AG08395 (cell line): Measurements from ENCODE around the gene MPDZ.

ENCODE experiments used
- DNase-seq: peaks from one replicate; pipeline ENCODE4 v3.0.0; 2012; ENCODE audit warnings: mixed read lengths, low spot score

Gene MPDZ

GRCh38 chr9:13139641-13140171 lies 139.8 kb downstream of the MPDZ start:
- peak; percentile 64 for DNase-seq

GRCh38 chr9:13137426-13137825 lies 142.1 kb downstream of the MPDZ start:
- DNase-seq: no peak

DNA sequence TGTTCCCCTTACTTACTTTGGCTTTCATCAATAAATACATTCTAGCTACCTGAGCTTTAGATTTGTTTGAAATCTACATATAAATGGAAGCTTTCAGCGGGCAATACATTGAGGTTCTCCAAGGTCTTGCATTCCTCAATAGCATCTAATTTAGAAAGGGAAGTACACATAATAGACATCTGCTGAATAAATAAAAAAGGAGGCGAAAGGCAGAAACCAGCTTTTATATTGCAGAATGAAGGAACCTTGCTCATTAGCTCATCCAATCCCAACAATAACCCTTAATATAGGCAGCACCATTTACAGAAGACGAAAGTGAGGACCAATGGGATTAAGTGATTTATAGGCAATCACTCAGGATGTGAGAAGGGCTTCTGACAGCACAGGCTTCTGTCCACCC lies 147.5 kb downstream of the MPDZ start:
- DNase-seq: no peak

- no peak for DNase-seq
Observed at GRCh38 chr9:13131416-13131815, 148.1 kb downstream of the MPDZ start.

DNA sequence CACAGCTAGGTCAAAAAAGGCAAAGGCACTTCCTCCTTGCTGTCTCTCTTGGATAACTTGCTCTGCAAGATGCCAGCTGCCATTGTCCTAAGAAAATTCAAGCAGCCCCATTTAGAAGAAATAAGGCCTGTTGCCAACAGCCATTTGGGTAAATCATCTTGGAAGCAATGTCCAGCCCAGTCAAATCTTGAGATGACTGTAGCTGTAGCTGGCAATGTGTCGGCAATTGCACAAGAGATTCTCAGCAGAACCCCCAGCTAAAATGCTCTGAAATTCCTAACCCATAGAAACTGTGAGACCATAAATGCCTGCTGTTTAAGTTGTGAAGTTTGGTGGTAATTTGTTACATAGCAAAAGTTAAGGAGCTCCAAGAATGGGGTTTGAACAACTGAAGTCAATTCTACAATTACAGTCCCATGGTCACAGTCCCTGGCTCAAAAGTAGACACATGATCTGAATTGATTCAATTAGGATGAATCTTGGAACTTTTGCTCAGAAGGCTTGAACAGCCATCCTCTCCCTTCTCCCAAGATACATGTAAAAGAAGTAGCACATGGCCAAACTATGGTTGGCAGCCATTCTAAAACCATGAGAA lies 151.1 kb downstream of the MPDZ start:
- DNase-seq: peak; percentile 6

GRCh38 chr9:13127131-13127530 lies 152.4 kb downstream of the MPDZ start:
- no peak for DNase-seq

DNA sequence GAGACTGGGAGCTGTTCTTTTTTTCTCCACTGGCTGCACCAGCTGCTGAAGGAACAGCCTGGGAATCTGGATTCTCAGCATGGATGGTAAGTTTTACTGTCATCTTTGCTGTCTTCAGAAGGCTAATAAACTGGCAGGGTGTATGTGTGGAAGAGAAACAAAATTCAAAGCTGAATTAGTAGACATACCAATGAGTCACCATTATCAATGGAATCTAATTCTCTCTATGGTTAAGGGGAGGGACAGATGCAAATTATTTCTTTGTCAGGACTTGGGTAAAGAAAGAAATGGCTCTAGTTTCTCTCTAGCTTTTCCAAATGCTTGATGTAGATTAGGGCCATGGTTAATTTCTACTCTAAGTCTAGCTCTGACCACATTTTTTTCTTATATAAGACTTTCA lies 154.2 kb downstream of the MPDZ start:
- no peak for DNase-seq

DNA sequence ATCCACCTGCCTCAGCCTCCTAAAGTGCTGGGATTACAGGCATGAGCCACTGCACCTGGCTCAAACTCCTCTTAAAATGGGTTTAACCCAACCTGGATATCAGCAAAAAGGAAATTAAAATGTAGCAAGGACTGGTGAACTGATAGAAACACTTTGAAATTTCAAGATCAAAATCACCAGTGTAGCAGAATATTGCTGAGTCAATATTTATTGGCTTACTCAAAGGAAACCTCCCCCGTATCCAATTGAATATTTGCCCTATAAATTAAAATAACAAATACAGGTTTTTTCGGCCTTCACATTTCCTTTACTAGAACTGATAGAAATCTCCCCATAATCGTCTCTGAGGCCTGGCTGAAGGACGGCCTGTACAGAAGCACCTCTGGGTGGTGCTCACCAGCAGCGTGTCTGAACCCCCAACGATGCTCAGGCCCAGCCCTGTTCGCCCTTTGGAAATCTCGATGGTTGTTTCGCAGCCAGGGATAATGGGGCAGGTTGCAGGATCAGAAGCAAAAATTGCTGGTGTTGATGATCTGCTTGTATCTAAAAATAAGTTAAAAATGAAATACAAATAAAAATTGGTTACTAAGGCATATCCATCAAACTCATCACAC lies 156.6 kb downstream of the MPDZ start:
- DNase-seq: no peak

DNA sequence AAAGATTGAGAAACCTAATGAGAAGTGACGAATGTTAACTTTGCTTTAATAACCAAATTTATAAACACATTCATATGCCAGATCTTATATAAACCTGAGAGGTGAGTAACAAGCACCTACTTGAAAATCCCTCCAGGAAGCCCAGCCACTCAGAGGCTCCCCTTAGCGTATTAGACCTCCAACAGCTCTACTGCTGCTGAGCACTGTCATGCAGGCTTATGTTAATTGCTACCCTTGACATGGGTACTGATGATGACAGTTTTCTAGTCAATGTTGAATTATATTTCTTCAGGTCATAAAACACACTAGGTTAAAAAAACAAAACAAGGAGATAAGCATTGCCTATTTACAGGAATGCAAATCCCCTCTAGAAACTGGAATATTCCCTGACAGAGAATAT lies 161.2 kb downstream of the MPDZ start:
- DNase-seq: no peak

GRCh38 chr9:13116292-13116691 lies 163.2 kb downstream of the MPDZ start:
- no peak for DNase-seq

GRCh38 chr9:13113751-13114150 lies 165.7 kb downstream of the MPDZ start:
- peak; percentile 20 for DNase-seq

- DNase-seq: peak; percentile 56
Observed at GRCh38 chr9:13113216-13113615, 166.3 kb downstream of the MPDZ start.

GRCh38 chr9:13111778-13112177 lies 167.7 kb downstream of the MPDZ start:
- DNase-seq: no peak

DNA sequence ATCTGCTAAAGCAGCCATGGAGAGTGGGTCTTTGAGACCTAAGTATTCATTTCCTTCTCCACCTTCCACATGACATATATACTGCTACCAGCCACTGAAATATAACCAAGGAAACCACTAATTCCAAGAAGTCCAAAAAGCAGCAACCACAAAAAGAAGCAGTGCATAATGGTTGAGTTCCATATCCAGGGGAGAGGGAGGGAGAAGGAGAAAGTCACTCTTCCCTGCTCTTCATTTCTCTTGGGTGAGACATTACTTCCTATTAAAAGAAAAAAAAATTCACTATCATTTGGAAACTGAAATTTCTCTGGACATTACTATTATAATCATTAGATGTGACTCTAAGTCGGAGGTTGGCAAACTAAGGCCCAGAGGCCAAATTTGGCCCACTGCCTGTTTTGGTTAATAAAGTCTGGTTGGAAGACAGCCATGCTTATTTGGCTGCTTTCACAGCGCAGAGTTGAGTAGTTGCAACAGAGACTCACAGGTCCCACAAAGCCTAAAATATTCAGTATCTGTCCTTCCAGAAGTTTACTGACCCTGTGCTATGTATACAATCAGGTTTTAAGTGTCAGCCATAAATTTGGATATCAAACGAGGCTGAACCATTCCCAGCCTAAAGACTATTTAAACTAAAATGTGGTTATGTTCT lies 168.6 kb downstream of the MPDZ start:
- DNase-seq: peak; percentile 16

DNA sequence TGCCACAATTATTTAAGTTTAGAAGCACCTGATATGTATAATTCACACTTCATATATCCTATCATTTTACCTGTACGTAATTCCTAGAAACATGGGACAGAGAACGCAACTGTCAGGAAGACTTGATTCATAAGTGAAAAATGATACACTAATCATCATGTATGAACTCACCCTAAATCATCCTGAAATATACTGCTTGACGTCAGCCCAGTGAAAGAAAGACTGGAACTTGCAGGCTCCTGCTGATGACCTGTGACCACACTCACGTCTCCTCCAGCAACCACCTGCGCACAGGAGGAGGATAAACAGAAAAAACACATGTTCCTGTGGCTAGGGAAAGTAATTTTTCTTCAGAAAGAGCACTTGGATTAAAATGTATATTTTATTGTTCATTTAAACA lies 169.7 kb downstream of the MPDZ start:
- DNase-seq: no peak

- no peak for DNase-seq
Observed at GRCh38 chr9:13107008-13107407, 172.5 kb downstream of the MPDZ start.

GRCh38 chr9:13100914-13101572 lies 178.4 kb downstream of the MPDZ start:
- DNase-seq: no peak

- DNase-seq: no peak
Observed at GRCh38 chr9:13095056-13095455, 184.4 kb downstream of the MPDZ start.

GRCh38 chr9:13090628-13091027 lies 188.9 kb downstream of the MPDZ start:
- no peak for DNase-seq

GRCh38 chr9:13089666-13090065 lies 189.8 kb downstream of the MPDZ start:
- DNase-seq: no peak

GRCh38 chr9:13088720-13089427 lies 190.6 kb downstream of the MPDZ start:
- peak; percentile 71 for DNase-seq

GRCh38 chr9:13083963-13084528 lies 195.4 kb downstream of the MPDZ start:
- DNase-seq: peak; percentile 12
